Gastroesophageal sphincter (tissue), 4 donors: ENCODE measurements around the gene CADM1. TPM values are rescaled to one million over a fixed set of nuclear protein-coding genes. Genes with fewer than 3 reads are reported as not detected.

Experiments
- ATAC-seq: fragments of 150-250 bp; one replicate; pipeline ENCODE4 v1.9.1; 2016; ENCODE audit warnings: mild to moderate bottlenecking, moderate library complexity
- H3K27ac ChIP-seq, 4 donors: fragments of 200-600 bp; sonication (generic) in 3 of 4; 1 replicate in 3 of 4; 2 replicates in 1 of 4; pipeline ENCODE4 v1.5.1; 2016 to 2019
- H3K27me3 ChIP-seq: fragments of 200-600 bp; sonication (generic); one replicate; pipeline ENCODE4 v1.5.1; 2019
- H3K36me3 ChIP-seq, 2 donors: fragments of 200-600 bp; sonication (generic); one replicate each; pipeline ENCODE4 v1.5.1; 2019; ENCODE audit warnings: control low read depth in 1 of 2
- H3K4me1 ChIP-seq, 3 donors: fragments of 200-600 bp; sonication (generic); 1 replicate in 2 of 3; 2 replicates in 1 of 3; pipeline ENCODE4 v1.5.1; 2016 to 2019; ENCODE audit warnings: control low read depth in 2 of 3
- H3K4me3 ChIP-seq, 2 donors: fragments of 200-600 bp; sonication (generic); one replicate each; pipeline ENCODE4 v1.5.1; 2019; ENCODE audit warnings: mild to moderate bottlenecking in 1 of 2, moderate library complexity in 1 of 2
- H3K9me3 ChIP-seq, 3 donors: fragments of 200-600 bp; sonication (generic); one replicate each; pipeline ENCODE4 v1.5.1; 2017 to 2019; ENCODE audit warnings: control low read depth in 2 of 3
- CTCF ChIP-seq, 4 experiments: fragments of 200-600 bp in 2 of 4; fragments of 450-650 bp in 2 of 4; sonication (generic) in 1 of 4; IDR thresholded peaks; one replicate each; pipeline ENCODE4 v1.5.1; 2017 to 2019; ENCODE audit warnings: antibody characterized with exemption in 4 of 4, mild to moderate bottlenecking in 2 of 4, moderate library complexity in 2 of 4
- EP300 ChIP-seq: sonication (generic); formaldehyde crosslinking; IDR thresholded peaks from one replicate; pipeline ENCODE4 v1.6.1; 2017; ENCODE audit warnings: antibody characterized with exemption, mild to moderate bottlenecking
- POLR2A ChIP-seq, 2 donors: fragments of 450-650 bp; IDR thresholded peaks; one replicate each; pipeline ENCODE4 v1.6.1; 2017; ENCODE audit warnings: antibody characterized with exemption in 2 of 2, mild to moderate bottlenecking in 2 of 2, moderate library complexity in 1 of 2
- POLR2AphosphoS5 ChIP-seq: sonication (generic); formaldehyde crosslinking; IDR thresholded peaks from one replicate; pipeline ENCODE4 v1.6.1; 2017; ENCODE audit warnings: antibody characterized with exemption
- WGBS, 2 donors: methylation state at CpG; one replicate each; pipeline ENCODE4 v1.1.5; 2018; ENCODE audit warnings: low coverage in 1 of 2; 5-methylcytosine and 5-hydroxymethylcytosine counted together
- total RNA-seq, 4 donors: library from RNA; depleted of rRNA; stranded (reverse); fragments of >200 nt; gene quantifications; one replicate each; pipeline ENCODE4 v1.1.0, GENCODE V29; 2016

The CADM1 gene
- total RNA-seq, 4 donors from 2014 or later: 10.4 to 23.5 (median 17.1) TPM

- no peaks in the 10 kb centered on the region for H3K27me3 ChIP-seq
- H3K36me3 ChIP-seq: no peaks in the 10 kb centered on the region
- no peak for TF ChIP-seq EP300
- TF ChIP-seq POLR2AphosphoS5: no peak
- no peak for TF ChIP-seq POLR2A (IDR thresholded peaks at IDR 0.05)
- TF ChIP-seq CTCF (IDR thresholded peaks at IDR 0.05): no peak
- no peak for ATAC-seq
- H3K4me3 ChIP-seq: no peak overlapping the region
- H3K27ac ChIP-seq: no peak overlapping the region
- H3K9me3 ChIP-seq: no peaks in the 10 kb centered on the region
- H3K4me1 ChIP-seq: no peaks in the 10 kb centered on the region
- 64 to 67% methylated on average over 1 of the region's 1 CpG for WGBS, 2 donors
Observed at GRCh38 chr11:115333949-115334348, 170.3 kb downstream of the CADM1 start.

DNA sequence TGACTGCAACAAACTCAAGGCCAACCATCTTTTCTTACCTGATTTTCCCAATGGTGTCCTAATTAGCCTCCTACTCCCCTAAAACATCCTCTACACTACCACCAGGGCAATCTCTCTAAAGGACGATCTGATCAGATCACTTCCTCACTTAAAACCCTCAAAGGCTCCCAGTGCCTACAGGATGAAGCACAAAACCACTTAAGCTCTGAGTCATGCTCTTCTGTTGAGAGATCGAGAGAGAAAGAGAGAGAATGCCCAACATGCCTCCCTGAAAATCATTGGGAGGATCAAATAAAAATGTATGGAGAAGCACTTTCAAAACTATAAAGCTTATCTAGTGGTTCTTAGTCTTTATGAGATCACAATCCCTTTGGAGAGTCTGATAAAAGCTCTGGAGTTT lies 171.1 kb downstream of the CADM1 start:
- H3K4me3 ChIP-seq: no peak overlapping the region
- TF ChIP-seq POLR2AphosphoS5 (no peak), CTCF (IDR thresholded peaks at IDR 0.05) (no peak), POLR2A (IDR thresholded peaks at IDR 0.05) (no peak), EP300 (no peak)
- H3K9me3 ChIP-seq: no peaks in the 10 kb centered on the region
- H3K36me3 ChIP-seq: no peaks in the 10 kb centered on the region
- H3K27me3 ChIP-seq: no peaks in the 10 kb centered on the region
- no peak overlapping the region for H3K27ac ChIP-seq
- ATAC-seq: no peak
- WGBS, 2 donors: 62 to 80% methylated on average over 1 to 2 of the region's 2 CpGs
- no peaks in the 10 kb centered on the region for H3K4me1 ChIP-seq

GRCh38 chr11:115330684-115331482 lies 173.3 kb downstream of the CADM1 start:
- no peak for ATAC-seq
- H3K27ac ChIP-seq: no peak overlapping the region
- H3K27me3 ChIP-seq: no peaks in the 10 kb centered on the region
- no peaks in the 10 kb centered on the region for H3K4me1 ChIP-seq
- no peaks in the 10 kb centered on the region for H3K36me3 ChIP-seq
- H3K4me3 ChIP-seq: no peak overlapping the region
- no peaks in the 10 kb centered on the region for H3K9me3 ChIP-seq
- TF ChIP-seq EP300 (no peak), POLR2AphosphoS5 (no peak), POLR2A (IDR thresholded peaks at IDR 0.05) (no peak), CTCF (IDR thresholded peaks at IDR 0.05) (no peak)
- WGBS, 2 donors: 68 to 78% methylated on average over 1 to 2 of the region's 3 CpGs

DNA sequence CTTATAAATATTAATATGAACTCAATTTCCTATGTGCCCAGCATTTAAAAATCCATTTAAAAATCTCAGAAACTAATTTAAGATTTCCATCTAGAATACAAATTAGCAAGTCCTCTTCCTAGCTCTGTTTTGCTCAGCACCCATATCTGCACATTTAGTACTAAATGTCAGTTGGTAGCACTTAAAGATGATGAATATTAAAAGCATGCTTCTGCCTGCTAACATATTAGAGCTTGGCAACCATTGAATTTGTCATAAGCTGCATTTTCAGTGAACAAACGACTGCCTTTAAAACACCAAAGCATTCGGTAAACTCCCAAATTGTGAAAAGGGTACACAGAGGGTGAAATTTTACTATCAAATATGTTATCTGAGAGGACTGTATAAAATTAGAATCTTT lies 177.7 kb downstream of the CADM1 start:
- Histone ChIP-seq H3K4me3 (no peak overlapping the region), H3K9me3 (no peaks in the 10 kb centered on the region), H3K36me3 (no peaks in the 10 kb centered on the region), H3K27me3 (no peaks in the 10 kb centered on the region), H3K27ac (no peak overlapping the region), H3K4me1 (peaks cover 0 to 11% (median 0%) of the 10 kb centered on the region in 3 donors)
- 69 to 74% methylated on average over 2 of the region's 2 CpGs for WGBS, 2 donors
- TF ChIP-seq EP300: no peak
- ATAC-seq: no peak

- ATAC-seq: no peak
- peaks cover 0 to 11% (median 0%) of the 10 kb centered on the region in 3 donors for H3K4me1 ChIP-seq
- no peak overlapping the region for H3K27ac ChIP-seq
- no peaks in the 10 kb centered on the region for H3K27me3 ChIP-seq
- H3K4me3 ChIP-seq: no peak overlapping the region
- TF ChIP-seq CTCF (IDR thresholded peaks at IDR 0.05) (no peak), EP300 (no peak), POLR2A (IDR thresholded peaks at IDR 0.05) (no peak), POLR2AphosphoS5 (no peak)
- no peaks in the 10 kb centered on the region for H3K9me3 ChIP-seq
- 57 to 60% methylated on average over 1 of the region's 1 CpG for WGBS, 2 donors
- no peaks in the 10 kb centered on the region for H3K36me3 ChIP-seq
Observed at GRCh38 chr11:115325523-115325922, 178.7 kb downstream of the CADM1 start.
